Measurements from ENCODE around the gene DROSHA.

DROSHA gene

DNA sequence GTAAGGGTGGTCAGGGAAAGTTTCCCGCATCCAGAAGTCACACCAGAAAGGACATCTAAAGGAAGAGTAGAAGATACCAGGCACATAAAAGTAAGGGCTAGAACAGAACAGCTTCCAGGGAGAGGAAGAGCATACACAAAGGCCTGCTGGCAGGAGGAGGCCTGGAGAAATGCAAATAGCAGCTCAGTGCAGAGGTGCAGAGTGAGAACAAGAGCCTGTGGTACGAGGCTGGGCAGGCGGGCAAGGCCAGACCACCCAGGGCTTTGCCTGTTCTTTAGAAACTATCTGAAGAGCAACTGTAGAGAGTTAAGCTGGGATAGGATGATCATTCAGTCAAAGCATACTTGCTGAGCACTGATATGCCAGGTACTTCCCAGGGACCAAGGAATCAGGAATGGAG, 115.3 kb downstream of the DROSHA start:
- no peak for TF ChIP-seq MAX (IDR thresholded peaks at IDR 0.05; ENCODE audit: low read depth, low read length)
- no peak overlapping the region for H3K4me3 ChIP-seq (ENCODE audit: low read depth, low read length)
- DNase-seq (ENCODE audit: low read depth) = no peak

- no peak overlapping the region for H3K4me3 ChIP-seq (ENCODE audit: low read depth, low read length)
- DNase-seq (ENCODE audit: low read depth) = no peak
- TF ChIP-seq CTCF (IDR thresholded peaks at IDR 0.05; ENCODE audit: low read depth, low read length) (no peak), MYC (IDR thresholded peaks at IDR 0.05; ENCODE audit: low read depth, low read length) (no peak), MAX (IDR thresholded peaks at IDR 0.05; ENCODE audit: low read depth, low read length) (no peak), POLR2A (IDR thresholded peaks at IDR 0.05; ENCODE audit: extremely low read depth, insufficient read length) (no peak)
Observed at GRCh38 chr5:31415960-31416359, 115.9 kb downstream of the DROSHA start.

GRCh38 chr5:31415009-31415923, 116.6 kb downstream of the DROSHA start:
- TF ChIP-seq MYC (IDR thresholded peaks at IDR 0.05; ENCODE audit: low read depth, low read length) = no peak
- TF ChIP-seq CTCF (IDR thresholded peaks at IDR 0.05; ENCODE audit: low read depth, low read length) = no peak
- no peak for TF ChIP-seq MAX (IDR thresholded peaks at IDR 0.05; ENCODE audit: low read depth, low read length)
- TF ChIP-seq POLR2A (IDR thresholded peaks at IDR 0.05; ENCODE audit: extremely low read depth, insufficient read length) = no peak
- DNase-seq (ENCODE audit: low read depth) = no peak

DNA sequence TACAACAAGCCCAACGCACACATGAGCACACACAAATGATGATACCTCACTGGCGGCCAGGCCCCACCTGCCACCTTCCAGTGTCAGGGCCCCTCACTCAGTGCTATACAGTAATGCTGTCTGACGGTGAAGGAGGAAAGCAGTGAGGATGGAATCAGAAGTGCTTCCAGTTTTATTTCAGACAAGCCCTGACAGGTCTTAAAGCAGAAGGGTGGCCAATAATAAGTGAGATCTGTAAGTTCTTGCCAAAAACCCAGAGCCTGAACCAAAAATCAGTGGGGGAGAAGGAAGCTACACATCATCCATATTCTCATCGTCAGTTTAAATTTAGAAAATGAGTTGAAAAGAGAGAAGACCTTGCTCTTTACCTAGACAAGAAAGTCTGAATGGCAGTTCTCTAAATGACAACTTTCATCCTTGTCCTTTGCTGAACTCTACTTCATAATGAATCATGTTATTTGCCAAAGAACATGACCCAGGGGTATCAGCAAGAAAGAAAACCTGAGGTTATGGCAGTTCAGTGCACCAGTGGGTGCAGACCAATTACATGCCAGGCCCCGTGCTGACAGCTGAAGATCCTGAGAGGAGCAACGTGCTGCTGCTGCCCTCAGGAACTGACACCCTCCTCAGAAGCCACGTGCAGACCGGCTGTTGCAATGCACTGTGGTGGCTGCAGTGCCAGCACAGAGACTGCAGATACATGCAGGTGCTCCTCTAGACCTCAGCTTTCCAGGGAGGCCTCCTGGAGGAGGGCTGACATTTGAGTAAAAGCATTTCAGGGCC, 118.7 kb downstream of the DROSHA start:
- no peak for DNase-seq (ENCODE audit: low read depth)
- no peak for TF ChIP-seq MYC (IDR thresholded peaks at IDR 0.05; ENCODE audit: low read depth, low read length)
- no peak for TF ChIP-seq POLR2A (IDR thresholded peaks at IDR 0.05; ENCODE audit: extremely low read depth, insufficient read length)
- no peak for TF ChIP-seq CTCF (IDR thresholded peaks at IDR 0.05; ENCODE audit: low read depth, low read length)
- TF ChIP-seq MAX (IDR thresholded peaks at IDR 0.05; ENCODE audit: low read depth, low read length) = no peak
- H3K4me3 ChIP-seq (ENCODE audit: low read depth, low read length) = no peak overlapping the region

More at GRCh38 chr5:31415009-31415923, 116.6 kb downstream of the DROSHA start:
- H3K4me3 ChIP-seq (ENCODE audit: low read depth, low read length) = no peak overlapping the region

DNA sequence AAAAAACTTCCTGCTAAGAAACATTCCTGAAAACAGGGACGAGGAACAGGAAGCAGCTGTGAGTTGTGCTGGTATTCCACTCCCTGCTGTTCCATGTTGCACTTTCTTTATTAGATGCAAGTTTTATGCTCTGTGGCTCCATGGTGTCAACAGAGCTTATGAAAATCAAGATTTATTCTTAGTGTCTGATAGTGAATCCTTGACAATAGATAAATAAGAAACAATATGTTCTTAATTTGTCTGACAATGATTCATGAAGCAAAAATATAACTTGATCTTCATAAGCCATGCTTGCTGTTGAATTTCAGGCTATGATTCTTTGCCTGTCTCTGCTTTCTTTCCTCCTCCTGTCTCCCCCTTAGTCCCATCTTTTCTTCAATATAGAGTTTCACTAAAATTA, 119.6 kb downstream of the DROSHA start:
- DNase-seq (ENCODE audit: low read depth) = no peak
- no peak overlapping the region for H3K4me3 ChIP-seq (ENCODE audit: low read depth, low read length)

More for the DNA sequence above, 119.6 kb downstream of the DROSHA start:
- TF ChIP-seq MAX (IDR thresholded peaks at IDR 0.05; ENCODE audit: low read depth, low read length) (no peak), CTCF (IDR thresholded peaks at IDR 0.05; ENCODE audit: low read depth, low read length) (no peak), MYC (IDR thresholded peaks at IDR 0.05; ENCODE audit: low read depth, low read length) (no peak), POLR2A (IDR thresholded peaks at IDR 0.05; ENCODE audit: extremely low read depth, insufficient read length) (no peak)

All from NB4 (cell line).